ENCODE results near the gene NAT10.

DNA sequence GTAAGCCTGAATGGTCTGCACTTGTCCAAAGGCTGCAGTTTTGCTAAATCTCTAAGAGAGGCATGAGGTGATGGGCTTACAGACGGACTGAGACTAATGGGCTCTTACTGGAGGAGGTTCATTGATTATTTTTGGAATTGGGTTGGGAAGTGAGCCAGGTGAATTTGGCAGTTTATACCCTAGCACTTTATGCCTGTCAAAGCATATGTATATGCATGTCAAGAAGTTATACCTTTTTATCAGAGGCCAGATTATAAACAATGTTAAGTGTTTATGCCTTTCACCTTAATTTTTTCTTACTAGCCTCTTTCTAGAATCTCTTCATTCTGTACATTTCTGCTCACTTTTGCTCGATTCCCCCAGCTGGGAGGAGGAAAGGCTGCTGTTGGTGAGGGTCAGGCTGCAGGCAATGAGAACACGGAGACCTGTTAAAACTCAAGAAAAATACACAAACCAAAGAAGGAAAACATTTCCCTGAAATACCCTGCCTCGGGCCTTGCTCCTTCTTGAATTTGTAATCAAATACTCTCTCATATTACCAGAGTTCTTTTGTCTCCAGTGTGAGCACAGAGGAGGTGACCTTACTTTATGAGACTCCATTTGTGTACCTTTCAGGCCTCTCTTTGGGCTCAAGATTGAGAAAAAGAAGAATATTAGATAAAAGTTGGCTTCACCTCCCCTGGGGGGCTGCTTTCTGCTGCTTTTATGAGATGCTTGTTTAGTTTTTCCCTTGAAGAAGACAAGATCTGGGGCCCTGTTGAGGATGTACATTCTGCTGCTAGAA is 19.6 kb downstream of the NAT10 start:
- TF ChIP-seq, protein P1, sequence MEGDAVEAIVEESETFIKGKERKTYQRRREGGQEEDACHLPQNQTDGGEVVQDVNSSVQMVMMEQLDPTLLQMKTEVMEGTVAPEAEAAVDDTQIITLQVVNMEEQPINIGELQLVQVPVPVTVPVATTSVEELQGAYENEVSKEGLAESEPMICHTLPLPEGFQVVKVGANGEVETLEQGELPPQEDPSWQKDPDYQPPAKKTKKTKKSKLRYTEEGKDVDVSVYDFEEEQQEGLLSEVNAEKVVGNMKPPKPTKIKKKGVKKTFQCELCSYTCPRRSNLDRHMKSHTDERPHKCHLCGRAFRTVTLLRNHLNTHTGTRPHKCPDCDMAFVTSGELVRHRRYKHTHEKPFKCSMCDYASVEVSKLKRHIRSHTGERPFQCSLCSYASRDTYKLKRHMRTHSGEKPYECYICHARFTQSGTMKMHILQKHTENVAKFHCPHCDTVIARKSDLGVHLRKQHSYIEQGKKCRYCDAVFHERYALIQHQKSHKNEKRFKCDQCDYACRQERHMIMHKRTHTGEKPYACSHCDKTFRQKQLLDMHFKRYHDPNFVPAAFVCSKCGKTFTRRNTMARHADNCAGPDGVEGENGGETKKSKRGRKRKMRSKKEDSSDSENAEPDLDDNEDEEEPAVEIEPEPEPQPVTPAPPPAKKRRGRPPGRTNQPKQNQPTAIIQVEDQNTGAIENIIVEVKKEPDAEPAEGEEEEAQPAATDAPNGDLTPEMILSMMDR (IDR thresholded peaks at IDR 0.05; ENCODE audit: poor library complexity, severe bottlenecking): no peak
- TF ChIP-seq POLR2AphosphoS5 (IDR thresholded peaks at IDR 0.05) (no peak), RAD21 (conservative IDR thresholded peaks at IDR 0.05) (no peak), EZH2 (IDR thresholded peaks at IDR 0.05; ENCODE audit: borderline replicate concordance, insufficient read depth, low read length, poor library complexity, severe bottlenecking) (no peak), TAF1 (IDR thresholded peaks at IDR 0.05; ENCODE audit: low read depth) (no peak)

Data from neural cell (in vitro differentiated cells).